ENCODE results near the gene CELF2.

- TF ChIP-seq CTCF (IDR thresholded peaks at IDR 0.05) (no peak), EP300 (IDR thresholded peaks at IDR 0.05) (no peak), POLR2AphosphoS5 (IDR thresholded peaks at IDR 0.05) (no peak)
Measured at GRCh38 chr10:11116361-11116760, 98.7 kb downstream of the CELF2 start.
